ENCODE data around the gene NLGN1.

- TF ChIP-seq CTCF (IDR thresholded peaks at IDR 0.05; ENCODE audit: control extremely low read depth in 1 of 3, insufficient read depth in 1 of 3, low read depth in 1 of 3, low read length in 3 of 3) = no peak
- no peak for TF ChIP-seq RFX5 (IDR thresholded peaks at IDR 0.05; ENCODE audit: borderline replicate concordance, low read depth, low read length)
- TF ChIP-seq CREB1 (IDR thresholded peaks at IDR 0.05) = no peak
These were observed 605.0 kb downstream of the NLGN1 start for GRCh38 chr3:174002543-174002942.
